ENCODE measurements around the gene SLITRK3.
"Not testable (repeated sequence)": the region's sequence is repeated elsewhere in the genome, so short reads cannot be mapped to it uniquely, and the experiment has no call there.

Gene SLITRK3

GRCh38 chr3:165188452-165188851, 7.7 kb downstream of the SLITRK3 start:
- DNase-seq: no peak

- DNase-seq: peak in 1 of 2 donors; percentile 26
Observed at GRCh38 chr3:165185707-165186327, 10.4 kb downstream of the SLITRK3 start.

GRCh38 chr3:165181556-165181955, 14.6 kb downstream of the SLITRK3 start:
- DNase-seq: no peak

GRCh38 chr3:165170236-165170635, 25.9 kb downstream of the SLITRK3 start:
- DNase-seq: no peak

DNA sequence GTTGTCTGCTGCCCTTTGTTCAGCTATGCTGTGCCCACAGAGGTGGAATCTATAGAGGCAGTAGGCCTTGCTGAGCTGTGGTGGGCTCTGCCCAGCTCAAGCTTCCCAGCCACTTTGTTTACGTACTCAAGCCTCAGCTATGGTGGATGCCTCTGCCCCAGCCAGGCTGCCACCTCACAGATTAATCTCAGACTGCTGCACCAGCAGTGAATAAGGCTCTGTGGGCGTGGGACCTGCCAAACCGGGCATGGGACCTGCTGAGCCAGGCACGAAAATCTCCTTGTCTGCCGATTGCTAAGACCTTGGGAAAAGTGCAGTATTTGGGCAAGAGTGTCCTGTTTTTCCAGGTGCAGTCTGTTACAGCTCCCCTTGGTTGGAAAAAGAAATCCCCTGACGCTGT, 26.8 kb downstream of the SLITRK3 start:
- DNase-seq: no peak

DNA sequence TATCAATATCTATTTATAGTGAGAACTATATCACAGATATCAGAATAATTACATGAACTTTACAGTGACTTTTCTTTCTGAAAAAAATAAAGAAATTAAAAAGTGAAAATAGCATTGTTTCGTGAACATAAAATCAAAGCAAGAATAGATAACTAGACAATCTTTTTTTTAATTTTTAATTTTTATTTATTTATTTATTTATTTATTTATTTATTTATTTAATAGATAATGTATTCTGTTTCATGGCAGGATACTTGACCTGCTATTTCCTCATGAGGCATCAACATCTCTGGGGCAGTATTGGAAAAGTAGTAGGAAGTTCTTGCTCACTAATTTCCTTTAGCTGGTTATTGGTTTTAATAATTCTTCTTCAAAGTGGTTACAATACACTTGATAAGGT, 33.3 kb downstream of the SLITRK3 start:
- no peak for DNase-seq

DNA sequence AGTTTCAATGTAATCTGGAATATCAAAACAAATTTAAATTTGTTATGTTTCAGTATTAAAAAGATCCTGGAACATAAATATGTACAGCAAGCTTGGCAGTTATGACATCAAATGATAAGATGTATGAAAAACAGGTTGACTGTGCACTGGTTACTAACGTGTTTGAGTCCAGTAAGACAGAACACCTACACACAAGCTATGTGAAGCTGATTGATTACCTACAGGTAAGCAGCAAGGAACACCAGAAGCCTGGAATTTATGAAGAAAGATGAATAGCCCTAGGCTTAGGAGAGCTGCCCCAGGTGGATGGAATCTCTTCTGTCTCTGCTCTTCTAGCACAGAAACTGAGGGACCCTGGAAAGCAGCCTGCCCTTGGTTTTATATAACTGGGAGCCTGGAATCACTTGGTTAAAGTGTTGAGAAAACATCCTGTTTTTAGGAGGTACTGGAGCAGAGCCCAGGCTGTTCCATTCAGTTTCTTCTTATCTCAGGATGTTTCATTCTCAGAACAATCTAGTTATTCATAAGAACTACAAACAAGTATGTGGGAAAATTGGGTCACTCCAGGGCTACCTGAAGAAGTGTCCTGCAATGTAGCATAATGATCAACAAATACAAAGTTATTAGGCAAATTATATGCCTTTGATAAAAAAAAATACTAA, 36.3 kb downstream of the SLITRK3 start:
- no peak for DNase-seq

- no peak for DNase-seq
Observed at GRCh38 chr3:165158011-165158410, 38.2 kb downstream of the SLITRK3 start.

- DNase-seq: no peak
Observed at GRCh38 chr3:165156757-165157420, 39.3 kb downstream of the SLITRK3 start.

- no peak for DNase-seq
Observed at GRCh38 chr3:165148876-165149441, 47.2 kb downstream of the SLITRK3 start.

DNA sequence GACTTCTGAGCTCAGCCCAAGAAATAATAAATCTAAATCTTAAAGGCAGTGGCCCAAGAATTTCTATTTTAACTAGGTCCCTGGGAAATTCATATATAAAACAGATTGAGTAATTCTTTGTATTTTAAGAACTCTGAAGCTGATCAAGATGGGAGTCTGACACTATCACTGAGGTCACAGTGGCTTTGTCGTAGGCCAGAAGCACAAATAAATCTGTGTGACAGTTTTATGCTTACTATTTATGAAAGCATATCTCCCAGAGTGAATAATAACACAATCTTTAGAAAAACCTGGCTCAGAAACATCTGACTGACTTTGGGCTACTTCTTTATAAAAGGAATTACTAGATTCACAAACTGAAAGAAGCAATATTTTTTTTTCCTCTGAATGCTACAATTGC, 51.9 kb downstream of the SLITRK3 start:
- no peak for DNase-seq

DNA sequence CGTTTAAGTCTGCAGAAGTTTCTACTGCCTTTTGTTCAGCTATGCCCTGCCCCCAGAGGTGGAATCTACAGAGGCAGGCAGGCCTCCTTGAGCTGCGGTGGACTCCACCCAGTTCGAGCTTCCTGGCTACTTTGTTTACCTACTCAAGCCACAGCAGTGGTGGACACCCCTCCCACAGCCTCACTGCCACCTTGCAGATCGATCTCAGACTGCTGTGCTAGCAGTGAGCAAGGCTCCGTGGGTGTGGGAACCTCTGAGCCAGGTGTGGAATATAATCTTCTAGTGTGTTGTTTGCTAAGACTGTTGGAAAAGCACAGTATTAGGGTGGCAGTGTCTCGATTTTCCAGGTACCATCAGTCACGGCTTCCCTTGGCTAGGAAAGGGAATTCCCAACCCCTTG, 56.3 kb downstream of the SLITRK3 start:
- DNase-seq: not testable (repeated sequence)

Measured in CD4-positive, alpha-beta T cell treated with Interferon alpha-2 for 1 hour (primary cell).